GM10847 (cell line): ENCODE data around the gene IGFBP5.

Source experiments
- POLR2A ChIP-seq: IDR thresholded peaks from 2 replicates; pipeline ENCODE4 v1.6.1; 2011; ENCODE audit not compliant: insufficient read length; ENCODE audit errors: extremely low read depth

The IGFBP5 gene

DNA sequence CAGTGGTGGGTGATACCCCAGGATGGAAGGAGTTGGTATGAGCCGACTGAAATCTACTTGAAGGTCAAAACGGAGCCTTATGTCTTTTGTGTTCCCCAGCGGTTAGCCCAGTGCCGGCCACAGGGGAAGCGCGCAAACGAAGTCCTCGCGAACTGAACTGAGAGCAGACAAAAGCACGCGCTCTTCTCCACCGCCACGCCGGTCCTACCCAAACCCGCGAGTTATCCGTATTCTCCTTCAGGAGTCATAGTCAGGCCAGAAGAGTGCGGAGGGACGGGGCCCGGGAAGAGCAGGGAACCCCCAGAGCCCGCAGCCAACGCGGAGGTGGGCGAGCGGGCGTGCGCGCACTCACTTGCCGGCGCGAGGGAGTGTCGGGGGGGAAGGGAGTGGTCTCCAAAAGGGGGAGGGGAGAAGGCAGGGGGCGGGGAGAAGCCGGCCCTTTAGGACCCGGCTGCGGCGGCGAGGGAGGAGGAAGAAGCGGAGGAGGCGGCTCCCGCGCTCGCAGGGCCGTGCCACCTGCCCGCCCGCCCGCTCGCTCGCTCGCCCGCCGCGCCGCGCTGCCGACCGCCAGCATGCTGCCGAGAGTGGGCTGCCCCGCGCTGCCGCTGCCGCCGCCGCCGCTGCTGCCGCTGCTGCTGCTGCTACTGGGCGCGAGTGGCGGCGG lies 62.3 kb downstream of the IGFBP5 start, which contains the start of gene IGFBP2:
Gene IGFBP2, plus strand, starts transcription at position 469 of the 664 bp plus-strand sequence. Its CDS starts 104 bp downstream, at position 573.
- no peak for TF ChIP-seq POLR2A

DNA sequence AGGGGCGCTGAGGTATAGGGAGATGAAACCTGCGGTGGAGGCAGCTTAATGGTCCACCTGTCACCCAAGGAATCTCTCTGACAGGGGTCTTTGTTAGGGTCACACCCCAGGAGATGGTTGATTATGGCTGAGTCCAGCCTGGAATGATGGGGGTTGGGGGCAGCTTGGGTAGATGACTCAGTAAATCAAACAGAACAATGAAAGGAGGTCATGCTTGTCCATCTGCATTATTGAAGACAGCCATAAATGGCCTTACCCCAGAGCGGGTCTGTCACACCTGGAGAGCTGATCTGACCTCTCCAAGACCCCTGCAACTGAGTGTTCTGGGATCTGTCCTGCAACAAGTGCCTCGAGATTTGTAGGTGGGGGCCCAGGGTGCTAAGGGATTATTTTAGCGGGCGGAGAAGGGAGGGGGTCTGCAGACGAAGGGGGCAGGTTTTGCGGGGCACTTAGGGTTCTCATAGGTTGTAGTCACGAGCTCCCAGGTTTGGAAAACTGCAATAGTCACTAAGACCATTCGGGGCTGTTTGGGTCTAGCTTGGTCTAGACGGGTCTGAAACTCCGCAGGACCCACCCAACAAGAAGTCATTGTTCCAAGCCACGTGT lies 62.9 kb downstream of the IGFBP5 start:
- no peak for TF ChIP-seq POLR2A

DNA sequence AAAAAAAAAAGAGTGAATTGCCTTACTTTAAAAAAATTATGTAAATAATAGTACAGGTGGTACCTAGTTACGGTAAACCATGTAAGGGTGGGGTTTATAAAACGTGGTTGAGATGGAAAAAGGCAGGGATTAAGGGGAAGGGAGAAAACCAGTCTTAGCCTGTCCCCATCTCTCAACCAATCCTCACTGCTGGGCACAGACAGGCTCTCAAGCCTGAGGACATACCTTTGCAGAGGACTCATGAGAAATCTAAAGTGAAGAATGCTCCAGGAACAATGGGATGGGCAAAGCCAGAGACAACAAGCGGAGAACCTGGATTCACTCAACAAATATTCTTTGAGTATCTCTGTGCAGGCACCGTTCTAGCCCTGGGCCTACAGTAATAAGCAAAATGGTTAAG lies 65.6 kb downstream of the IGFBP5 start:
- TF ChIP-seq POLR2A = no peak

DNA sequence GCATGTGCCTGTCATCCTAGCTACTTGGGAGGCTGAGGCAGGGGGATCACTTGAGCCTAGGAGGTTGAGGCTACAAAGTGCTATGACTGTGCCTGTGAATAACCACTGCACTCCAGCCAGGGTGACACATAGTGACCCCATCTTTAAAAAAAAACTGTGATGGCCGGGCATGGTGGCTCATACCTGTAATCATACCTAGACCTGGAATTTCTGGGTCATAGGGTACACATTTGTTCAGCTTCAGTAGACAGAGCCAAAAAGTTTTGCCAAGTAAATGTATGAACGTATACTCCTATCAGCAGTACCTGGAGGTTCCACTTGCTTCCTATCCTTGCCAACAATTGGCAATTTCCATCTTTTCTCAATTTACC lies 68.5 kb downstream of the IGFBP5 start:
- no peak for TF ChIP-seq POLR2A

DNA sequence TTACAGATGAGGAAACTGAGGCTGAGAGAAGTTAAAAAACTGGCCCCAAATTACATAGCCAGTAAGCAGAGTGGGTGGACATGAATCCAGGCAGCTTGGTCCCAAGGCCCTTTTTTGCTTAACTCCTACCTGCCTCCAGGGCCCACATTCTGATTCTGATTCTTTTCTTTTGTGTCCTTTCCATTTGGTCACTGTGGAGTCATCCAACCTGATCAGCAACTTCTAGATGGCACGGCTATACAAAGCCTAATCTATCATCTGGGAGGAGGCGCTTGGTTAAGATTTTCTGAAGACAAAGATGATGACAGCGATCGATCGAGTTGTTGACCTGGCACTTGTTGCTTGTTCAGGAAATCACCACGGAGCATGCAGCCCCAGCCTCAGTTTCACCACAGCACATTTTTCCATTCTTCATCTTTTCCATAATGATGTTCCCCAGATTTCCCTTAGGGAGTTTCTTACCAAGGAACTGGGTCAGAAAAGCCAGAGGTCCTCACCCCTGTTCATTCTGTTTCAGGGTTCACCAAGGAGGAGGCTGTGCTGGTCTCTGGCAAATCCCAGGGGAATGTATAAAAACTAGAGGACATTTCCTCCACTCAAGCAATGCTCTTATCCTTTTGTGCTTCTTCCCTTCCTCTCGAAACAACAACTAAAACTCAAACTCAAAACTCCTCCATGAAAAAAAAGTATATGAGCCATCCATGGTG lies 69.0 kb downstream of the IGFBP5 start:
- TF ChIP-seq POLR2A = no peak

DNA sequence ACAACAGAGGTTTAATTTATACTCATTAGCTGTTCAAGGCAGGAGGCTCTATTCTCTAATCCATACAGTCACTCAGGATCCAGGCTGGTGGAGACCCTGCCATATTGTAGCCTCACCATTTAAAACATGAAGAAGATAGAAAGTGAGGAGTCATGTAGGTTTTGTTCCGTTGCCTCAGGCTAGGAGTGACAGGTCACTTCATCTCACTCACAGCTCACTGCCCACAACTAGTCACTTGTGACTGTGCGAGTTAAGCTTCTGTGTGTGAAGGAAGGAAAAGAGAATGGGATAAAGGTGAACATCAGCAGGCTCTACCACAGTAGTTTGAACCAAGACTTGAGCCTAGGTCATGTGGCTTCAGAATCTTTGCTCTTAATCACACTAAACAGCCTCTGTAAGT lies 71.1 kb downstream of the IGFBP5 start:
- TF ChIP-seq POLR2A = no peak

DNA sequence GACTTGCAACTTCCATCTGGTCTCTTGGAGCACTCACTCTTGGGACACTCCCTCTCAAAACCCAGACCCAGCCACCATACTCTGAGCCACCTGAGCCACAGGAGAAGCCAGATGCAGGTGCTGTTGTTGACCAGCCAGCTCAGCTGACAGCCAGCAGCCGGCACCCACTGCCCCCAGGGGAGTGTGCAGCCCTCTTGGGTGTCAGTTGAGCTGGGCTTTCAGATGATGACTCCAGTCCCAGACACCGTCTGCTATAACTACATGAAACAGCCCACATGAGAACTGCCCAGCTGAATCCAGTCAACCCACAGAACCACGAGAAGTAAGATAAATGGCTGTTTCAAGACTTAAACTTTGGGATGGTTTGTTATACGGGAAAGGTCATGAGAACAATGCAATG lies 72.8 kb downstream of the IGFBP5 start:
- no peak for TF ChIP-seq POLR2A
